ENCODE results near the gene PLA2G12A.

PLA2G12A gene

DNA sequence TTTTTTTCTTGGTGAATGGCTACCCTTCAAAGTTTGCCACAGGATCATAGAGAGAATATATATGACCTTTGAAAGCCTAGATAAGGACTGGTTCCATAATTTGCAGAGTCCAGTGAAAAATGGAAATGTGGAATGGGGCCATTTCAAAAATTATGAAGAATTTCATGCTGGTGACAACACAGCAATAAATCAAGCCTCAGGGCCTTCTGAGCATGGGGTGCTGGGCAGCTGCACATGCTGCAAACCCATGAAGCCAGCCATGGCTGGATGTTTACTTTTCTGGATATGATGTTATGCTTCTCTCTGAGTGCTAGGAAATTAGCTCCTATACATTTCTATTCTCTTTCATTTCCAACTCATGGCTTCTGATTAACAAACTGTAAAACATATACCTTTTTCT is 16.0 kb upstream of the PLA2G12A start:
- Histone ChIP-seq H3K36me3 (ENCODE audit: low read length) (no peaks in the 10 kb centered on the region), H3F3A (ENCODE audit: insufficient read depth) (no peaks in the 10 kb centered on the region), H3K9me2 (replicated peaks; ENCODE audit: insufficient read depth, low read length) (no peaks in the 10 kb centered on the region), H3K9me3 (ENCODE audit: insufficient read depth, low read length) (no peaks in the 10 kb centered on the region), H3K9ac (ENCODE audit: low read length) (no peak overlapping the region), H3K4me3 (ENCODE audit: insufficient read depth, low read length, poor library complexity, severe bottlenecking) (no peak overlapping the region), H4K20me1 (ENCODE audit: low read depth, low read length) (no peaks in the 10 kb centered on the region), H3K79me2 (ENCODE audit: insufficient read depth, low read length) (no peaks in the 10 kb centered on the region), H3K27me3 (ENCODE audit: low read length) (no peaks in the 10 kb centered on the region), H3K27ac (ENCODE audit: low read depth, low read length) (no peak overlapping the region), H2AFZ (ENCODE audit: low read depth, low read length, severe bottlenecking) (no peak overlapping the region), H3K4me2 (ENCODE audit: low read depth, low read length, poor library complexity, severe bottlenecking) (no peak overlapping the region)
- TF ChIP-seq, protein P1, sequence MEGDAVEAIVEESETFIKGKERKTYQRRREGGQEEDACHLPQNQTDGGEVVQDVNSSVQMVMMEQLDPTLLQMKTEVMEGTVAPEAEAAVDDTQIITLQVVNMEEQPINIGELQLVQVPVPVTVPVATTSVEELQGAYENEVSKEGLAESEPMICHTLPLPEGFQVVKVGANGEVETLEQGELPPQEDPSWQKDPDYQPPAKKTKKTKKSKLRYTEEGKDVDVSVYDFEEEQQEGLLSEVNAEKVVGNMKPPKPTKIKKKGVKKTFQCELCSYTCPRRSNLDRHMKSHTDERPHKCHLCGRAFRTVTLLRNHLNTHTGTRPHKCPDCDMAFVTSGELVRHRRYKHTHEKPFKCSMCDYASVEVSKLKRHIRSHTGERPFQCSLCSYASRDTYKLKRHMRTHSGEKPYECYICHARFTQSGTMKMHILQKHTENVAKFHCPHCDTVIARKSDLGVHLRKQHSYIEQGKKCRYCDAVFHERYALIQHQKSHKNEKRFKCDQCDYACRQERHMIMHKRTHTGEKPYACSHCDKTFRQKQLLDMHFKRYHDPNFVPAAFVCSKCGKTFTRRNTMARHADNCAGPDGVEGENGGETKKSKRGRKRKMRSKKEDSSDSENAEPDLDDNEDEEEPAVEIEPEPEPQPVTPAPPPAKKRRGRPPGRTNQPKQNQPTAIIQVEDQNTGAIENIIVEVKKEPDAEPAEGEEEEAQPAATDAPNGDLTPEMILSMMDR (IDR thresholded peaks at IDR 0.05; ENCODE audit: insufficient read depth, low read length, poor library complexity, severe bottlenecking) = no peak
- TF ChIP-seq EZH2phosphoT487 (conservative IDR thresholded peaks at IDR 0.05; ENCODE audit: low read length) = no peak

DNA sequence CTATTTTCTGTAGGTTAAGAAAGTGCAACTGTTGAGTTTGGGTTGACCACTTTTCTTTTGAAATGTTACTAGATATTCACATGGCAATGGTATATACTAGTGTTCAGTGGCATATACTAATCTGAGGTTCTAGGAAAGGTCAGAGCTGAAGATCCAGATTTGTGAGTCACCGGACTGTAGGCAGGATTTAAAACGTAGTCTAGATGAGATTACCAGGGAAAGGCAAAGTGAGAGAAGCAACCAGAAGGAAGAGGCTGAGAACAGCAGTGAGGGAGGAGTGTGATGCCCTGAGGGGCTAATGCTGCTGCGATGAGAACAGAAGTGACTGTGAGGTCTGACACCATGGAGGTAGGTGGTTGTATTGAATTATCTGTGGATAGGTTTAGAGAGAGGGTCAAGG is 9.7 kb upstream of the PLA2G12A start:
- Histone ChIP-seq H3K4me2 (ENCODE audit: low read depth, low read length, poor library complexity, severe bottlenecking) (no peak overlapping the region), H3K27me3 (ENCODE audit: low read length) (no peaks in the 10 kb centered on the region), H2AFZ (ENCODE audit: low read depth, low read length, severe bottlenecking) (no peak overlapping the region), H3K79me2 (ENCODE audit: insufficient read depth, low read length) (no peaks in the 10 kb centered on the region), H3K9me3 (ENCODE audit: insufficient read depth, low read length) (no peaks in the 10 kb centered on the region), H3K36me3 (ENCODE audit: low read length) (no peaks in the 10 kb centered on the region), H3K9me2 (replicated peaks; ENCODE audit: insufficient read depth, low read length) (no peaks in the 10 kb centered on the region), H3K9ac (ENCODE audit: low read length) (no peak overlapping the region), H3K27ac (ENCODE audit: low read depth, low read length) (no peak overlapping the region), H4K20me1 (ENCODE audit: low read depth, low read length) (no peaks in the 10 kb centered on the region), H3F3A (ENCODE audit: insufficient read depth) (no peaks in the 10 kb centered on the region), H3K4me3 (ENCODE audit: insufficient read depth, low read length, poor library complexity, severe bottlenecking) (no peak overlapping the region)
- no peak for TF ChIP-seq EZH2phosphoT487 (conservative IDR thresholded peaks at IDR 0.05; ENCODE audit: low read length)
- TF ChIP-seq, protein P1 (IDR thresholded peaks at IDR 0.05; ENCODE audit: insufficient read depth, low read length, poor library complexity, severe bottlenecking) = no peak

DNA sequence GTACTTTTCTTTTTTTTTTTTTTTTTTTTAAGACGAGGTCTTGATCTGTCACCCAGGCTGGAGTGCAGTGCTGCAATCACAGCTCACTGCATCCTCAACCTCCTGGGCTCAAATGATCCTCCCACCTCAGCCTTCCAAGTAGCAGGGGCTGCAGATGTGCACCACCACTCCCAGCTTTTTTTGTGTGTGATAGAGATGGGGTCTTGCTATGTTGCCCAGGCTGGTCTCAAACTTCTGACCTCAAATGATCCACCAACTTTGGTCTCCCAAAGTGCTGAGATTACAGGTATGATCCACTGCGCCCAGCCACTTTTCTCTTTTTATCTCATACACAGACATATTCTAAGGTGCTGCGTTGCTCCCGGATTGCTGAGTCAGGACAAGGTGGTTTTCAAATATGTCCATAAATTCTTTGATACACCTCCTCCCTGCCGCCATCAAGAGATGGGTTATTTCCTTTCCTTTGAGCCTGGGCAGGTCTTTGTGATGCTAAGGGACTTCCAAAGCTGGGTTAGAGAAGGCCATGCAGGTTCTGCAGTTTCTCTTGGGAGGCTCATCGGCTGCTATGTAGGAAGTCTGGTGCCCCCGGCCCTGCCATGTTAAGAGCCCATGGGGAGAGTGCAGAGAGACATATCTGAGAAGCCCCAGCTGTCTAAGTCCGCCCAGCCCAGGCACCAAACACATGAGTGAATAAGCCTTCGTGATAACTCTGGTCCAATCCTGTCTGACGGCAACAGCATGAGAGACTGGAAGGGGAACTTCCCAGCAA is 8.4 kb upstream of the PLA2G12A start:
- Histone ChIP-seq H3K9ac (ENCODE audit: low read length) (no peak overlapping the region), H3K9me2 (replicated peaks; ENCODE audit: insufficient read depth, low read length) (no peaks in the 10 kb centered on the region), H3K27ac (ENCODE audit: low read depth, low read length) (no peak overlapping the region), H3K79me2 (ENCODE audit: insufficient read depth, low read length) (no peaks in the 10 kb centered on the region), H3F3A (ENCODE audit: insufficient read depth) (no peaks in the 10 kb centered on the region), H4K20me1 (ENCODE audit: low read depth, low read length) (no peaks in the 10 kb centered on the region), H3K27me3 (ENCODE audit: low read length) (no peaks in the 10 kb centered on the region), H3K4me2 (ENCODE audit: low read depth, low read length, poor library complexity, severe bottlenecking) (no peak overlapping the region), H3K9me3 (ENCODE audit: insufficient read depth, low read length) (no peaks in the 10 kb centered on the region), H3K4me3 (ENCODE audit: insufficient read depth, low read length, poor library complexity, severe bottlenecking) (no peak overlapping the region), H2AFZ (ENCODE audit: low read depth, low read length, severe bottlenecking) (no peak overlapping the region), H3K36me3 (ENCODE audit: low read length) (no peaks in the 10 kb centered on the region)
- TF ChIP-seq, protein P1 (IDR thresholded peaks at IDR 0.05; ENCODE audit: insufficient read depth, low read length, poor library complexity, severe bottlenecking) = no peak

Measured in SU-DHL-6 (cell line).